Naive thymus-derived CD4-positive, alpha-beta T cell (primary cell): ENCODE data around the gene PPP1R7. TPM values are rescaled to one million over a fixed set of nuclear protein-coding genes. Genes with fewer than 3 reads are reported as not detected.

Source experiments
- ATAC-seq: fragments of 150-1000 bp; cut with Tn5 transposase; 2 replicates; pipeline ENCODE4 v1.10.0; 2021; ENCODE audit warnings: mild to moderate bottlenecking, moderate library complexity
- CTCF ChIA-PET: fragments of 350-600 bp; sonication (Branson Sonifier 250); formaldehyde crosslinking; loops from one replicate; lab custom pipeline; 2021; ENCODE audit warnings: antibody characterized with exemption; lab: Charles Lee
- POLR2A ChIA-PET: fragments of 350-600 bp; sonication (Branson Sonifier 250); formaldehyde crosslinking; loops from one replicate; lab custom pipeline; 2021; ENCODE audit warnings: antibody characterized with exemption, inconsistent platforms; lab: Charles Lee
- DNase-seq, 9 donors: peaks; one replicate each; pipeline versions ENCODE4 v3.0.0 to v3.0.0-alpha.2; 2020 to 2022; ENCODE audit warnings: mixed read lengths in 1 of 9
- H3K27ac ChIP-seq: one replicate; pipeline ENCODE4 v1.7.0; 2013; ENCODE audit warnings: mild to moderate bottlenecking, low read depth, low read length, moderate library complexity
- H3K27me3 ChIP-seq, 2 donors: one replicate each; pipeline ENCODE4 v1.7.0; 2013; ENCODE audit warnings: low read length in 2 of 2, mild to moderate bottlenecking in 2 of 2, moderate library complexity in 2 of 2; ENCODE audit not compliant: control insufficient read depth in 2 of 2, insufficient read depth in 2 of 2
- H3K36me3 ChIP-seq, 3 experiments: 1 replicate in 2 of 3; 2 replicates in 1 of 3; pipeline ENCODE4 v1.7.0; 2013; ENCODE audit warnings: low read length in 3 of 3, mild to moderate bottlenecking in 3 of 3, moderate library complexity in 1 of 3; ENCODE audit not compliant: insufficient read depth in 3 of 3, control insufficient read depth in 2 of 3
- H3K4me1 ChIP-seq, 2 donors: one replicate each; pipeline ENCODE4 v1.7.0; 2013; ENCODE audit warnings: low read length in 2 of 2, mild to moderate bottlenecking in 2 of 2, moderate library complexity in 1 of 2; ENCODE audit not compliant: control insufficient read depth in 2 of 2, insufficient read depth in 2 of 2
- H3K4me3 ChIP-seq: 2 replicates; pipeline ENCODE4 v1.7.0; 2013; ENCODE audit warnings: mild to moderate bottlenecking, low read length
- H3K9me3 ChIP-seq, 3 experiments: 1 replicate in 2 of 3; 2 replicates in 1 of 3; pipeline ENCODE4 v1.7.0; 2013; ENCODE audit warnings: low read length in 3 of 3; ENCODE audit not compliant: control insufficient read depth in 2 of 3
- H3K27ac Mint-ChIP-seq, 9 donors: one replicate each; pipeline ENCODE4 v1.8.0; 2020 to 2022; ENCODE audit warnings: mixed read lengths in 9 of 9, mild to moderate bottlenecking in 8 of 9, moderate library complexity in 5 of 9, inconsistent platforms in 2 of 9
- H3K27me3 Mint-ChIP-seq, 5 donors: one replicate each; pipeline ENCODE4 v1.8.0; 2021 to 2022; ENCODE audit warnings: mixed read lengths in 5 of 5, mild to moderate bottlenecking in 1 of 5
- H3K36me3 Mint-ChIP-seq, 5 donors: one replicate each; pipeline ENCODE4 v1.8.0; 2020 to 2022; ENCODE audit warnings: mixed read lengths in 5 of 5, mild to moderate bottlenecking in 3 of 5, inconsistent platforms in 1 of 5
- H3K4me1 Mint-ChIP-seq, 7 donors: one replicate each; pipeline ENCODE4 v1.8.0; 2020 to 2022; ENCODE audit warnings: mixed read lengths in 7 of 7, mild to moderate bottlenecking in 3 of 7, inconsistent platforms in 1 of 7
- H3K4me3 Mint-ChIP-seq, 10 donors: one replicate each; pipeline ENCODE4 v1.8.0; 2020 to 2022; ENCODE audit warnings: mild to moderate bottlenecking in 10 of 10, mixed read lengths in 10 of 10, moderate library complexity in 6 of 10, inconsistent platforms in 2 of 10
- H3K9me3 Mint-ChIP-seq, 11 donors: one replicate each; pipeline ENCODE4 v1.8.0; 2020 to 2022; ENCODE audit warnings: mixed read lengths in 11 of 11, mild to moderate bottlenecking in 4 of 11, inconsistent platforms in 1 of 11, moderate library complexity in 1 of 11
- intact Hi-C, 2 donors: fragments of 100-400 bp; cut with micrococcal nuclease; formaldehyde crosslinking; loops; one replicate each; pipeline ENCODE4 v1.15.1; 2023
- polyA plus RNA-seq, 2 donors: library from polyadenylated mRNA; unstranded; fragments of 300-500 nt; fragmentation: Illumina TruSeq; gene quantifications; one replicate each; pipeline ENCODE4 v1.2.3, GENCODE V29; 2021
- total RNA-seq, 6 experiments: library from RNA in 5 of 6; stranded (reverse) in 5 of 6; gene quantifications; 1 replicate in 5 of 6; 2 replicates in 1 of 6; pipeline ENCODE4 v1.2.3 and lab custom pipeline; 2021 to 2026

The PPP1R7 gene
- total and polyA plus RNA-seq, 7 experiments from 2014 or later: 39.2 to 122 (median 59.0) TPM

- ChIA-PET POLR2A (no interaction called here), CTCF (no interaction called here)
- H3K27ac Mint-ChIP-seq: no peak overlapping the region
- H3K4me1 Mint-ChIP-seq: no peaks in the 10 kb centered on the region
- Histone ChIP-seq H3K4me3 (no peak overlapping the region), H3K9me3 (no peaks in the 10 kb centered on the region), H3K27ac (no peak overlapping the region), H3K27me3 (no peaks in the 10 kb centered on the region), H3K4me1 (no peaks in the 10 kb centered on the region), H3K36me3 (no peaks in the 10 kb centered on the region)
- no peak for DNase-seq
- no peak overlapping the region for H3K4me3 Mint-ChIP-seq
- H3K27me3 Mint-ChIP-seq: no peaks in the 10 kb centered on the region
- intact Hi-C loops: no loop called here
- no peaks in the 10 kb centered on the region for H3K36me3 Mint-ChIP-seq
- ATAC-seq: no peak
- H3K9me3 Mint-ChIP-seq: no peaks in the 10 kb centered on the region
Observed at GRCh38 chr2:241204010-241204384, 53.7 kb downstream of the PPP1R7 start.

GRCh38 chr2:241204490-241204889 lies 54.2 kb downstream of the PPP1R7 start:
- no peak overlapping the region for H3K4me3 ChIP-seq
- H3K36me3 Mint-ChIP-seq: no peaks in the 10 kb centered on the region
- ChIA-PET POLR2A (no interaction called here), CTCF (interaction anchor here (0.6 kb wide), 1 partner anchor 325 kb away, joined by 3 read pairs; no protein-coding TSS in a partner anchor)
- no peaks in the 10 kb centered on the region for H3K4me1 ChIP-seq
- intact Hi-C loops: no loop called here
- no peaks in the 10 kb centered on the region for H3K27me3 Mint-ChIP-seq
- H3K36me3 ChIP-seq: no peaks in the 10 kb centered on the region
- H3K27ac ChIP-seq: no peak overlapping the region
- H3K9me3 Mint-ChIP-seq: no peaks in the 10 kb centered on the region
- DNase-seq (no peak), ATAC-seq (peak; percentile 12)
- no peaks in the 10 kb centered on the region for H3K4me1 Mint-ChIP-seq
- peak overlapping the region in 1 of 10 donors; percentile 63 for H3K4me3 Mint-ChIP-seq
- no peaks in the 10 kb centered on the region for H3K9me3 ChIP-seq
- no peaks in the 10 kb centered on the region for H3K27me3 ChIP-seq
- H3K27ac Mint-ChIP-seq: no peak overlapping the region

- Mint-ChIP-seq H3K27ac (no peak overlapping the region), H3K4me3 (no peak overlapping the region), H3K9me3 (no peaks in the 10 kb centered on the region), H3K27me3 (no peaks in the 10 kb centered on the region), H3K36me3 (no peaks in the 10 kb centered on the region), H3K4me1 (no peaks in the 10 kb centered on the region)
- H3K27me3 ChIP-seq: no peaks in the 10 kb centered on the region
- intact Hi-C loops: no loop called here
- no peaks in the 10 kb centered on the region for H3K4me1 ChIP-seq
- no peak overlapping the region for H3K27ac ChIP-seq
- ChIA-PET CTCF (interaction anchor here (0.6 kb wide), 1 partner anchor 325 kb away, joined by 3 read pairs; no protein-coding TSS in a partner anchor), POLR2A (no interaction called here)
- no peak overlapping the region for H3K4me3 ChIP-seq
- DNase-seq (no peak), ATAC-seq (no peak)
- no peaks in the 10 kb centered on the region for H3K9me3 ChIP-seq
- H3K36me3 ChIP-seq: no peaks in the 10 kb centered on the region
Observed at GRCh38 chr2:241205086-241205485, 54.8 kb downstream of the PPP1R7 start.

GRCh38 chr2:241207151-241207550 lies 56.9 kb downstream of the PPP1R7 start:
- POLR2A ChIA-PET: no interaction called here
- H3K27ac Mint-ChIP-seq: no peak overlapping the region

GRCh38 chr2:241207641-241208040 lies 57.4 kb downstream of the PPP1R7 start:
- H3K9me3 ChIP-seq: no peaks in the 10 kb centered on the region
- ChIA-PET POLR2A (no interaction called here), CTCF (no interaction called here)
- Mint-ChIP-seq H3K36me3 (no peaks in the 10 kb centered on the region), H3K27me3 (no peaks in the 10 kb centered on the region), H3K4me3 (no peak overlapping the region), H3K27ac (no peak overlapping the region), H3K9me3 (no peaks in the 10 kb centered on the region), H3K4me1 (no peaks in the 10 kb centered on the region)
- no peak overlapping the region for H3K27ac ChIP-seq
- H3K36me3 ChIP-seq: no peaks in the 10 kb centered on the region
- DNase-seq: no peak
- H3K27me3 ChIP-seq: no peaks in the 10 kb centered on the region
- no peak for ATAC-seq
- intact Hi-C loops: no loop called here
- no peaks in the 10 kb centered on the region for H3K4me1 ChIP-seq
- H3K4me3 ChIP-seq: no peak overlapping the region

More at GRCh38 chr2:241207151-241207550, 56.9 kb downstream of the PPP1R7 start:
- H3K36me3 ChIP-seq: no peaks in the 10 kb centered on the region
- no peak overlapping the region for H3K4me3 ChIP-seq
- no peaks in the 10 kb centered on the region for H3K27me3 ChIP-seq
- DNase-seq: no peak
- no peak for ATAC-seq
- intact Hi-C loops: no loop called here
- H3K27ac ChIP-seq: no peak overlapping the region
- no peaks in the 10 kb centered on the region for H3K4me1 ChIP-seq
- no peaks in the 10 kb centered on the region for H3K9me3 ChIP-seq
- Mint-ChIP-seq H3K27me3 (no peaks in the 10 kb centered on the region), H3K36me3 (no peaks in the 10 kb centered on the region), H3K9me3 (no peaks in the 10 kb centered on the region), H3K4me3 (no peak overlapping the region), H3K4me1 (no peaks in the 10 kb centered on the region)
- CTCF ChIA-PET: no interaction called here

- Mint-ChIP-seq H3K27me3 (no peaks in the 10 kb centered on the region), H3K4me3 (no peak overlapping the region), H3K4me1 (no peaks in the 10 kb centered on the region), H3K36me3 (no peaks in the 10 kb centered on the region), H3K27ac (no peak overlapping the region), H3K9me3 (no peaks in the 10 kb centered on the region)
- no peak overlapping the region for H3K4me3 ChIP-seq
- H3K36me3 ChIP-seq: no peaks in the 10 kb centered on the region
- POLR2A ChIA-PET: no interaction called here
- no peak for ATAC-seq
- no peak overlapping the region for H3K27ac ChIP-seq
- H3K4me1 ChIP-seq: no peaks in the 10 kb centered on the region
- H3K9me3 ChIP-seq: no peaks in the 10 kb centered on the region
- CTCF ChIA-PET: no interaction called here
- intact Hi-C loops: no loop called here
- DNase-seq: no peak
- no peaks in the 10 kb centered on the region for H3K27me3 ChIP-seq
Observed at GRCh38 chr2:241208058-241208457, 57.8 kb downstream of the PPP1R7 start.

DNA sequence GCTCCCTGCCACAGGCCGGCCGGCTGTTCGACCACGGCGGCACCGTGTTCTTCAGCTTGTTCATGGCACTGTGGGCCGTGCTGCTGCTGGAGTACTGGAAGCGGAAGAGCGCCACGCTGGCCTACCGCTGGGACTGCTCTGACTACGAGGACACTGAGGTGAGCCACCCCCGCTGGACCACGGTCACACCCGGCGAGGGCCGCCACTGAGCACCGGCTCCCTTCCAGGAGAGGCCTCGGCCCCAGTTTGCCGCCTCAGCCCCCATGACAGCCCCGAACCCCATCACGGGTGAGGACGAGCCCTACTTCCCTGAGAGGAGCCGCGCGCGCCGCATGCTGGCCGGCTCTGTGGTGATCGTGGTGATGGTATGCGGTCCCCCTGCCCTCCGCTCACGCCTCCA lies 59.0 kb downstream of the PPP1R7 start:
- no peak overlapping the region for H3K4me3 Mint-ChIP-seq
- Histone ChIP-seq H3K27ac (no peak overlapping the region), H3K27me3 (no peaks in the 10 kb centered on the region), H3K4me3 (no peak overlapping the region), H3K9me3 (no peaks in the 10 kb centered on the region), H3K36me3 (no peaks in the 10 kb centered on the region), H3K4me1 (no peaks in the 10 kb centered on the region)
- no peaks in the 10 kb centered on the region for H3K4me1 Mint-ChIP-seq
- H3K27ac Mint-ChIP-seq: no peak overlapping the region
- DNase-seq (no peak), ATAC-seq (no peak)
- CTCF ChIA-PET: no interaction called here
- intact Hi-C loops: no loop called here
- H3K27me3 Mint-ChIP-seq: no peaks in the 10 kb centered on the region
- POLR2A ChIA-PET: no interaction called here
- no peaks in the 10 kb centered on the region for H3K9me3 Mint-ChIP-seq
- H3K36me3 Mint-ChIP-seq: no peaks in the 10 kb centered on the region
